SK-N-SH (cell line): ENCODE data around the gene PABPC1L.

Source experiments
- CHD2 ChIP-seq: fragments of 150-350 bp; IDR thresholded peaks from 2 replicates; pipeline ENCODE4 v1.6.1; 2018; ENCODE audit warnings: low read length; ENCODE audit not compliant: partially characterized antibody
- CTCF ChIP-seq: fragments of 200-600 bp; sonication (generic); IDR thresholded peaks from 2 replicates; pipeline ENCODE4 v1.6.1; 2017; ENCODE audit warnings: antibody characterized with exemption, mild to moderate bottlenecking, moderate library complexity
- FOXJ3 ChIP-seq: sonication (generic); formaldehyde crosslinking; IDR thresholded peaks from 2 replicates; pipeline ENCODE4 v1.5.1; 2020; ENCODE audit warnings: mild to moderate bottlenecking, missing genetic modification reagents
- FOXM1 ChIP-seq: IDR thresholded peaks from 2 replicates; pipeline ENCODE4 v1.4.0; 2012; ENCODE audit warnings: low read depth, mild to moderate bottlenecking
- GATA2 ChIP-seq: sonication (generic); formaldehyde crosslinking; IDR thresholded peaks from 2 replicates; pipeline ENCODE4 v1.5.0; 2020; ENCODE audit warnings: mild to moderate bottlenecking, missing genetic modification reagents
- IRF3 ChIP-seq: fragments of 150-350 bp; IDR thresholded peaks from 2 replicates; pipeline ENCODE4 v1.6.1; 2016; ENCODE audit warnings: mild to moderate bottlenecking, low read depth, low read length
- POLR2AphosphoS5 ChIP-seq: IDR thresholded peaks from 2 replicates; pipeline ENCODE4 v1.6.1; 2012; ENCODE audit warnings: low read depth, low read length
- RAD21 ChIP-seq: IDR thresholded peaks from 2 replicates; pipeline ENCODE4 v1.6.1; 2012; ENCODE audit warnings: mild to moderate bottlenecking, low read length
- RFX5 ChIP-seq: IDR thresholded peaks from 2 replicates; pipeline ENCODE4 v1.6.1; 2012; ENCODE audit warnings: mild to moderate bottlenecking, improper control_type of control experiment, low read length
- SMC3 ChIP-seq: IDR thresholded peaks from 2 replicates; pipeline ENCODE4 v1.6.1; 2012; ENCODE audit warnings: low read depth, low read length, improper control_type of control experiment
- USF1 ChIP-seq: IDR thresholded peaks from 2 replicates; pipeline ENCODE4 v1.4.0; 2012; ENCODE audit warnings: low read depth, borderline replicate concordance
- USF2 ChIP-seq: fragments of 150-350 bp; IDR thresholded peaks from 2 replicates; pipeline ENCODE4 v1.6.1; 2017; ENCODE audit warnings: antibody characterized with exemption, low read length, low read depth, borderline replicate concordance

GRCh38 chr20:44952731-44953130 is 42.9 kb downstream of the PABPC1L start:
- TF ChIP-seq CTCF, result no peak
- TF ChIP-seq FOXM1, result no peak
- no peak for TF ChIP-seq SMC3
- TF ChIP-seq GATA2 (CRISPR knock-in tag), result no peak
- TF ChIP-seq IRF3, result no peak
- TF ChIP-seq CHD2, result no peak
- no peak for TF ChIP-seq RFX5
- no peak for TF ChIP-seq FOXJ3 (CRISPR knock-in tag)
- no peak for TF ChIP-seq USF2
- TF ChIP-seq POLR2AphosphoS5, result no peak
- TF ChIP-seq RAD21, result no peak
- TF ChIP-seq USF1, result no peak
